EH (cell line): ENCODE data around the gene RGPD3.
A peak's percentile ranks its signal among the peaks of the same experiment; 100 is the strongest.
"Not testable (repeated sequence)": the region's sequence is repeated elsewhere in the genome, so short reads cannot be mapped to it uniquely, and the experiment has no call there.

ENCODE experiments used
- DNase-seq: peaks from one replicate; pipeline ENCODE4 v3.0.0-alpha.2; 2015; ENCODE audit warnings: low read depth

Gene RGPD3

DNA sequence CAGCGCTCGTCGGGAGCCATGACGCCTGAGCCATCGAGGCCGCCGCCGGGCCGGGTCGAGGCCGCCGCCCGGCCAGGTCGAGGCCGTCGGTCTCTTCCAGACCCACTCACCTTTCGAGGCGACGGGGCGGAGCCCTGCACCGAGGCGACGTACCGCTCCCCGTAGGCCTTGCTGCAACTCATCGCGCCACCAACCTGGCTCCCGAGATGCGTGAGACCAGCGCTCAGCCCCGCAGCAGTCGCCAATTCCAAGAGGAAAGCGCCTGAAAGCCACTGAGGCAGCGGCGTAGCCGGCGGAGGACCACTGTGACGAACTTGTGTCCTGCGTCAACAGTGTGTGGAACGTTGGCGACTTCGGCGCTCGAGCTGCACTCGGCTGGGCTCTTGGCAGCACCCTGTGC is at the start of gene RGPD3:
Gene RGPD3, minus strand, starts transcription at position 307 of the 400 bp plus-strand sequence. Its CDS starts 125 bp downstream, at position 182.
- DNase-seq, result not testable (repeated sequence)

DNA sequence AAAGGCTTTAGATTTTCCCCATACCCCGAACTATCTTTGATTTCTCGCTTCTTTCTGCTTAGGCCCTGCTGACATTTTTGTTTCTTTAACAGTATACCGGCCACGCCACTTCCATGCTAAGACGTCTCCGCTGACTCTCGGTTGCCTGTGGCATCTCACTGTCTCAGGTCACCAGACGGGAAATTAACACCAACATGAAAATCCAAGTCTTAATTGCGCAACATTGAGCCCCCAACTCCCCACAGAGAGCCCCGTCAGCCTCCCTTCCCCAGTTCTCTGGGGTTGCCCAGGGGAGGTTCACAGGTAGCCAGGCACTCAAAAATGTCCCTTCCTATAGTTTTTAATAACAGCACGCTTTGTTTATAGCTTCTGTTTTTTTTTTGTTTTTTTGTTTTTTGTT is 49.1 kb upstream of the RGPD3 start:
- DNase-seq, result no peak

DNA sequence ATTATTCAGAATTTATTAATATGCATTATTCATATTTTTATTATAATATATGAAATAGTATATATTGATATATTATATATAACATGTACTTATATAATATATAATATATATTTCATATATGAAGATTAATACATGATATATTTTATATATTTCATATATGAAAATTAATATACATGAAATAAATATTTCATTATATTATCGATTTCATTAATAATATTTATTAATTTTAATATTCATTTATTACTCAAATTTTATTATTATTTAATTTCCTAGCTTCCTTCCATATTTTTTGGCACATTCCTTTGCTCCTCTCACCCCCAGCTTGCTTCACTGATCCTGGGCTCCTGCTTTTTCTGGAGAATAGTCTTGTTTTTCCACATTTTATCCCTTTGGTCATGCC is 48.7 kb upstream of the RGPD3 start:
- no peak for DNase-seq

DNA sequence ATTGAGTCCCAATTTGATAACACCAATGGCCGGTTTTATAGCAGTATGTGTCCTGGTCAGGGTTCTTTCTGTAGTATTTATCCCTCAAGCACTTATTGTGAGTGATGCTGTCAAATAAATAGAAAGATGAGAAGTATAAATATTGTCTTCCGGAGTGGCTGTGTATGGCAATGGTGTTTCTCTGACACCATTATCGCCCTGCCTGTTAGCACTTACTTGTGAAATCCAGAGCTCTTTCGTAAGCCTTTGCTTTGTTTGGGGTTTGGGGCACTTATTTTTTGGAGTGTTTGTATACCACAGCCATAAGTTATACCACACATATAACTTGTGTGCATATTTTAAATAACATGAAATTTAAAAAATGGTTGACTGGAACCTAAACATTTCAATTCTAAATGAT is 48.2 kb upstream of the RGPD3 start:
- DNase-seq, result no peak

DNA sequence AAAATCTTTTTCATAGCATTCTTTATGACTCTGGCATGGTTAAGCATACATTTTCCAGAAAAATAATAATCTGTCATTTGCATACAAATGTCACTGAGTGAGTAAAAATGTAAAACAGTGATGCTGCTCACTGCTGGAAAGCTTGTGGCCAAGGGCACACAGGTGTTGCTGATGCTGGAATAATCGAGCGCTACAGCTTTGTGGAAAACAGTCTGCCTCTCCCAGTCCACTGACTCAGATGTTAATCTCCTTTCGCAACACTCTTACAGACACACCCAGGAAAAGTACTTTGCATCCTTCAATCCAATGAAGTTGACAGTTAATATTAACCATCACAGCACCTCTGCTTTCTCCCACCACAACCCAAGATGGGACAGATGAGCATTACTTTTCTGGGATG is 46.6 kb upstream of the RGPD3 start:
- DNase-seq, result not testable (repeated sequence)

DNA sequence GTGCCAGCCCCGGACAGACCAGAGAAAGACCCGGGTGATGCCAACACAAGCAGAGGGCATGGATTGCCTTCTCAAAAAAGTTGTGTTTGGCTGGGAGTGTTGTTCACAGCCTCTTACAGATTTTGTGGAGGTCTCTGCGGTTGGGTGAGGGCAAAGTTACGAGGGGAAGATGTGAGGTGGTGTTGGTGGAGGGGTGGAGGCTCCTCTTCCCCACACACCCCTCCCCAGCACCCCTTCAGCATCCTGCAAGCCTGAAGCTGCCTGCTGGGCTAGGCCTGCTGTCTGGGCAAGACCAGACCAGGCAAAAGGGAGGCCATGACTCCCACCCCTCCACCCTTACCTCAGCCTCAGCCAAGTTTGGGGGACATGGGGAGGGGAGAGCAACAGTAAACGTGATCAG is 45.2 kb upstream of the RGPD3 start:
- DNase-seq, result not testable (repeated sequence)

DNA sequence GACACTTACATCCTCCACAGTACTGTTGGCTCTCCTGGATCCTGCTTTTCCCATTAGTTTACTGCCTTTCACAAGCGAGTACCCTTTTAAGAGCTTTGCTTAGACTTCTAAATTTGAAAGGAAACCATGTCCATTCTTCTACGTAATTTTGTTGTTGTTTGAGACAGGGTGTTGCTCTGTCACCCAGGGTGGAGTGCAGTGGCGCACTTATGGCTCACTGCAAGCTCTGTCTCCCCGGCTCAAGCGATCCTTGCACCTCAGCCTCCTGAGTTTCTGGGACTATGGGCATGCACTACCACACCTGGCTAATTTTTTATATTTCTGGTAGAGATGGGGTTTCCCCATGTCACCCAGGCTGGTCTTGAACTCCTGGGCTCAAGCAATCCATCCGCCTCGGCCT is 43.7 kb upstream of the RGPD3 start:
- not testable (repeated sequence) for DNase-seq

DNA sequence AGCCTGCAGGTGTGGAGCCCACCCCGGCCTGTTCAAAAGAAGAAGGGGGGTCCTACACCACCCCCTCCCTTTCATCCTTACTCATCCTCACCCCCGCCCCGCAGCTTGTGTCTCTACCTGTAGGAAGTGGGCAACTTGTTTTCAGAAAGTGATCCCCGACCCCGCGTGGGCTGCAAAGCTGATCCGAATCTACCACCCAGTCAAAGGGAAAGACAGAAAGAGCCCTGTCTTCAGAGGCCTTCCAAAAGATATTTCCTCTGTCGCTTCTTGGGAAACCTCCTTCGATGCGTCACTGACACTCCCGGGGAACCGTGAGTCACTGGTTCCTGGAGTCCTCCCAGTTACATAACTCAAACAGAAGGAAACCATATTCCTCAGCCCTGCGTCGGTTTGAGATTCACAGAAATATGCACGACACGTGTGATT is 43.3 kb upstream of the RGPD3 start:
- DNase-seq, result peak; percentile 90

DNA sequence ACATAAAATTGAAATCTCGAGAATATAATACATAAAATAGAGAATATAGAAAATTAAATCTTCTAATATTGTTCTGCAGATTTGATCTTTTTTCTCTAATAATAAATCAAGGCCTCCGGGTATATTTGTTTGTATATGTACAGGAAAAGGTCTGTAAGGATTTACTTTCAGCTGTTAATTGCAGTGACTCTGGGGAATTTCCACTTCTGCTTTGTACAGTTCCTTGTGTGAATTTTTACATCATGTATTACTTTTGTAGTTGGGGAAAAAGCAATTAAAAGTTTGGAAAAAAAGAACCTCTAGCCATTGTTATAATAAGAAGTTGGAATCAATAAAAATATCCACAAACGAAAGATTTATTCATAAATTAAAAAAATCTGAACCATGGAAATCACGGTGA is 42.6 kb upstream of the RGPD3 start:
- not testable (repeated sequence) for DNase-seq

DNA sequence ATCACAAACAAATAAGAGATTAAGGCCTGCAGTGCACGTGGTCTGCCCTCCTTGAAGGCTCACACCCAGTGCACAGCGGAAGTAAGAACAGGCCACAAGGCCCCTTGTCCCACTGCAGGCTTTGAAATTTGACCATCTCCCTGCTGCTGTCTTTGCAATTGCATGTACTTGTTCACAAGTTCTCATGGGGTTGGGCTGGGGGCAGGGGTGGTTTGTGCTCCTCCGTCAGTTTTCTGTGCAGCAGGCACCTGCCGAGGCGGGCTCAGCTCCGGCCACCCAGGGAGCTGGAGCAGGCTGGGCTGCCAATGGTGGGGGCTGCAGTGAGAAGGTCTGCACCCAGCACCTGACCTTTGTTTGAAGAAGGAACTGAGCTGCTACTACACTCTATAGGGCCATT is 41.2 kb upstream of the RGPD3 start:
- not testable (repeated sequence) for DNase-seq

DNA sequence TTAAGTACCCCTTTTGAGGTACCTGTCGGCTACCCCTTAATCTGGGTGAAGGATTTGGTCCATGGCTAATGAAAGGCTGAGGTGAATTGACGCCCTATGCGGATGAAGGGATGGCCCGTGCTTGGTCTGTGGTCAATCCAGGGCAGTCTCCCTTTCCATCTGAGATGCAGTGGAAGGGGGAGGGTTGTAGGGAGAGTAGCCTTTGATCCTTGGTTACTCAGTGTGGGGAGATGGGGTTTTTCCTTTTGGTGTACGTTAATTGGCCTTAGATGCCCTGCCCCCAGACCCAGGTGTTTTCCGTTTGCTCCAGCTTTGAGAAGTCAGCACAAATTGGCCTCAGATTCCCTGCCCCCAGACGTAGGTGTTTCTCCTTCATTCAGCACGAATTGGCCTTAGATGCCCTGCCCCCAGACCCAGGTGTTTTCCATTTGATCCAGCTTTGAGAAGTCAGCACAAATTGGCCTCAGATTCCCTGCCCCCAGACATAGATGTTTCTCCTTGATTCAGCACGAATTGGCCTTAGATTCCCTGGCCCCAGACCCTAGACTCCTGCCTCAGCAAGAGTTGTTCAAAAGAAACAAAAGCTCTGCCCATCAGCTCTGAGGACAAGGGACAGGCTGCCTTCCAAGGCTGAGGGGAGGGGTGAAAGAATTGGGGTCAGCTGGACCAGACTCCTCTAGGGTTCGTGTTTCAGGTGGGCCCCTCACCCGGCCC is 40.6 kb upstream of the RGPD3 start:
- not testable (repeated sequence) for DNase-seq

DNA sequence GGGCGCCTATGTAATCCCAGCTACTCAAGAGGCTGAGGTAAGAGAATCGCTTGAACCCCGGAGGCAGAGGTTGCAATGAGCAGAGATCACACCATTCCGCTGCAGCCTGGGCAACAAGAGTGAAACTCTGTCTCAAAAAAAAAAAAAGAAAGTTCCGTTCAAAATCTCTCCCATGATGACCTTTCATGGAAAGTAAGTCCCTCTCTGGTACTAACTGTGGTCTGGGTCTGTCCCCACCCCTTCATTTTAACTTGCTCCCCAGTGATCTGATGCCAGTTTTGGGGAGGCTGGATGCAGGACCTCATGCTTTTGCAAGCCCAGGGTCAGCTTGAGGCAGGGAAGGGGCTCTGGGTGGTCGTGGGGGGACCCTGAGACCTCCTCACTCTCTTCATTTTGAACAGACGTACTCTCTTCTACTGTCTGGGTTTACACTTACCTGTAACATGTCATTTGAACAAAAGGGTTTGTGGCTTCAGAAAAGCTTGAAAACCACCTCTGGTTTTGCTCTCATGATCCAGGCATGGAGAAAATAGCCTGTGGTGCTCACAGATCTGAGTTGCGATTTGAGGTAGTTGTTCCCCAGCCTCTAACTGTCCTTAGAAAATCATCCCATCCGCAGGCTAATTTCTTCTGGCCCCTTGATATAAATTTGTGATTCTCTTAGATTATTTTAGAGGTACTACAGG is 37.9 kb upstream of the RGPD3 start:
- not testable (repeated sequence) for DNase-seq

DNA sequence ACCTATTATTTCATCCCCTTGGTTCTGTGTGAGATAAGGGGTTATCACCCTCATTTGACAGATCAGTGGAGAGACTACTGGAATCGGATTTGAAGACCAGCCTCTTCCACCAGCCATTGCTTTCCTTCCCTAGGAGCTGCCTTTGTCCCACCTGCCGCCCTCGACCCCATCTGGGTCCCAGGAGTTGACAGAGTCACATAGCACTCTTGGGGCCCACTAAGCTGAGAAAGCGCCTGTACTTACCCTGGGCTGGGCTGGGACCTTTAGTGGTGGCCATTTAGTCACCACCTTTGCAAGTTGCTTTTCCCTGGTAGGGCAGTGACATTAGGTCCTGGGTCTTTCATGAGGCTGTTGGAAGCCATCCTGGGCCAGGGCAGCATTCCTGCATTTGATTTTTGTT is 36.6 kb upstream of the RGPD3 start:
- DNase-seq, result not testable (repeated sequence)

DNA sequence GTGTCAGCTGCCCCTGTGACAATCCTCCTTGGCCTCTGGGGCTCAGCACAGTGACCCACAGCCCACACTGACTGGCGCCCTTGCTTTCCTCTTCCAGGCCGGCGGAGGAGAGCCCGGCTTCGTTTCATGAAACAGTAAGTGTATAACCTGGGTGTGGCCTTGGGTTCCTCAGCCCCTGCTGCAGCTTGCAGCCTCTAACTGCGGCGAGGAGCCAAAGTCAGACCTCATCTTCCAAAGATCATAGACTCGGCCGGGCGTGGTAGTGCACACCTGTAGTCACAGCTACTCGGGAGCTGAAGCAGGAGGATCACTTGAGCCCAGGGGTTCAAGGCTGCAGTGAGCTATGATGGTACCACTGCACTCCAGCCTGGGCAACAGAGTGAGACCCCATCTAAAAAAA is 36.0 kb upstream of the RGPD3 start:
- not testable (repeated sequence) for DNase-seq

DNA sequence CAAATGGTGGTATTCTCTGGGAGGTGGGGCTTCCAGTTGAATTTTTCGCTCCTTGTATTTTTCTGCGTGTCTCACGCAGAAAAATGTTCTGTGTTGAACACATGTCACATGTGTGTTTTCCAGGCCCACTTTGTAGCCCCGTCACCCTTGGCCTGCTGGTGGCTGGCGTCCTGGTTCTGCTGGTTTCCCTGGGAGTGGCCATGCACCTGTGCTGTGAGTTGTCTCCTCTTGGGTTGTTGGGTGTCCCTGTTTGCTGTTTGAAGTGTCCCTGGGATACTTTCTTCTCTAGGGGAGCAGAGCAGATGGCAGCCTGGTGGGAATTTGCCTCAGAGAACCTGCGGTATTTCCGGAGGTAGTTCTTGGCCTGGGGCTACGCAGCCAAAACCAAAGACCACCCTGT is 34.1 kb upstream of the RGPD3 start:
- not testable (repeated sequence) for DNase-seq

DNA sequence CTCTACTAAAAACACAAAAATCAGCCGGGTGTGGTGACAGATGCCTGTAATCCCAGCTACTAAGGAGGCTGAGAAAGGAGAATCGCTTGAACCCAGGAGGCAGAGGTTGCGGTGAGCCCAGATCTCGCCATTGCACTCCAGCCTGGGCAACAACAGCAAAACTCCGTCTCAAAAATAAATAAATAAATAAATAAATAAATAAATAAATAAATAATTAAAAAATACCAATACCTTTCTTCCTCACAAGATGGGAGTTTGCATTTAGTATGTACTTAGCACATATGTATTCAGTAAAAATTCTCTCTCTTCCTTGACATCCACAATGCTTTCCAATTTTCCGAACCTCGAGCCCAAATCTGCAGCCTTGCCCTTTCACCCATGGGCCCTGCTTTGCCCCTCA is 32.1 kb upstream of the RGPD3 start:
- DNase-seq, result not testable (repeated sequence)

DNA sequence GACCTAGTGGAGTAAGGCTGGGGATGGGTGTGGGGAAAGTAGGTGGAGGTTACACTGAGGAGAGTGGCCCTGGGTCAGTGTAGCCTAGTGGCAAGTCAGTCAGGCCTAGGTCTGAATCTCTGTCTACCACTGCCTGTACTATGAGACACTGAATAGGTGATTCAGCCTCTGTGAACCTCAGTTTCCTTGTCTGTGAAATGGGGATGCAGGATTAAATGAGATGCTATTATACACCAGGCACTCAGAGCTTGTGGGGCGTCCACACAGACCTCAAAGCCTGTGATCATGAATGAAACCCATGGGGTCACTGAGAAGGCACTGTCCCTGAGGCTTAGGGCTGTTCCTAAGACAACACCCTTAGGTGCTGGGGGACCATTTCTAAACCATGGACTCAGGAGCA is 30.3 kb upstream of the RGPD3 start:
- not testable (repeated sequence) for DNase-seq

DNA sequence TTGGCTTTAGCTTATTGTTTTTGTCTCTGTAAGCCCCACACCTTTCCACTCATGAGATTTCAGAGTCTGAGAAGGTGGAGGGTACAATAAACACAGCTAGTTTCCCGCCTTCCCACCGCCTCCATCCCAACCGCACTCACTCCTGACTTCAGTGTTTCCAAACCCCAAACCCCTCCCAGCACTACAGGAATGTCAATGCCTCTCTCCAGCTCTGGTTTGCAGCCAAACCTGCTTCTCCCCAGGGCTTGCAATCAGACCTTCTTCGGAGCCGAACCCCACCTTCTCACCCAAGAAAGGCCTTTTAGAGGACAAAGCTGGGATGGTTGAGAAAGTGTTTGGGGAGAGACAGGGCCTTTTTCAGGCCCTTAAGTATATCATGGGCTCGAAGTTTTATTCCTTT is 24.7 kb upstream of the RGPD3 start:
- peak; percentile 1 for DNase-seq

DNA sequence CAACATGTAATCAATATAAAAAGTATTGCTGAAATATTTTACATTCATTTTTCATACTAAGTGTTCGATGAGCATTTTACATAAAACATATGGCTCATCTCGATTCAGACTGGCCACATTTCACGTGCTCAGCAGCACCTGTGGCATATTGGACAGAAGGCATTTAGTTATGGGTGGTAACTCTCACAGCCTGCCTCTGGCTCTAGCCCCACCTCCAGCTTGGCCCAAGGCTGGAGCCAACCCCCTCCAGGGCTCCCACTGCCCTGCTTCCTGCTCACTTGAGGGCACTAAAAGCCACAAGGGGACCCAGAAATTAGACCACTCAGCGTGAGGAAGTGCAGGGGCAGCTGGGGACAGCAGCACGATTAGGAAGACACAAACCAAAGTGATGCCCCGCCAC is 24.2 kb upstream of the RGPD3 start:
- not testable (repeated sequence) for DNase-seq

DNA sequence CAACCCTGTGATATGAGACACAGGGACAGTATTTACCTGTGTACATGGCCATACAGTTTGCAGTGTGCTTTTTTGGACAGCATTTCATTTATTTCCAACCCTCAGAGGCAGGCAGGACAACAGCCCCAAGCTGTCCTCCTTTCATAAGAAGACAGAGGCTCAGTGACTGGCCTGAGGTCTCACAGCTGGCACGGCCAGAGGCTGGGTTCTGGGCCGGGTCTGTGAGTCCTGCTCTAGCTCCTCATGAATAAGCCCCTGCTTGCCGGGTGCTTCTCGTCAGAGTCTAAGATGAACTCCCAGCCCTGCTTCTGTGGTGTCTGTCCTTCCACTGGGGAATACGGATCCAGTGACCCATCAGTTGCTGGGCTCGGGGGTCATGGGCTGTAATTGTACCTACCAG is 21.5 kb upstream of the RGPD3 start:
- DNase-seq, result not testable (repeated sequence)

DNA sequence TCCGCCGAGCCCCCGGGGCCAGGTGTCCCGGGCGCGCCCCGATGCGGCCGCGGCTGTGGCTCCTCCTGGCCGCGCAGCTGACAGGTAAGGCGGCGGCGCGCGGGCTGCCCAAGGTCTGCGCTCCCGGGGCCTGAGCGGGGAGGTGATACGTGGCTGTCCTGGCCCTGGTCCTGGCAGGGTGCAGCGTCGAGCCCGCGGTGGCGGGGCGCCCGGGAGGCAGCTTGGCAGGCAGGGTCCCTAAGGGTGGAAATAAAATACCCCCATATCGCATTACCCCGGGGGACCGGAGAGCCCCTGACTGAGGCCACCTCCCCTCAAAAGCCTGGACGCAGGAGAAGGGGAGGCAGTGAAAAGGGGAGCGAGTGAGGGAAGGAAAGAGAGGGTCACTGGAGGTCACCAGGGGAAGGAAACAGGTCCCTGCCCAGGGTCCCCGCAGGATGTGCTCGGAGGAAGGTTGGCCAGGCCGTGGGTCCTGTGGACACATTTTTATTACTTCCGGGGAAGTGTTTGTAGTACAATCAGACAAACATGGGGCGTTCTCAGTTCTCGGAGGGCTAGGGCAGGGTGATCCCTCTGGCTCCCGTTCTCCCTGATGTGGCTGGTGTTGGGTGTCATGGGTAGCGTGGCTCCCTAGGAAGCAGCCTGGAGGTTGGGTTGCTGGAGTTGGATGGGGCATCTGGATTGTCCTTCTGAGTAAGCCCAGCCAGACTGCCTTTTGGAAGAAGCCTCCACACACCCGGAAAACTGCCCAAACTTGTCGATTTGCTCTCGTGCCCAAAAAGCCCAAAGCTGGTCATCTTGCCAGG is 19.4 kb upstream of the RGPD3 start:
- not testable (repeated sequence) for DNase-seq

DNA sequence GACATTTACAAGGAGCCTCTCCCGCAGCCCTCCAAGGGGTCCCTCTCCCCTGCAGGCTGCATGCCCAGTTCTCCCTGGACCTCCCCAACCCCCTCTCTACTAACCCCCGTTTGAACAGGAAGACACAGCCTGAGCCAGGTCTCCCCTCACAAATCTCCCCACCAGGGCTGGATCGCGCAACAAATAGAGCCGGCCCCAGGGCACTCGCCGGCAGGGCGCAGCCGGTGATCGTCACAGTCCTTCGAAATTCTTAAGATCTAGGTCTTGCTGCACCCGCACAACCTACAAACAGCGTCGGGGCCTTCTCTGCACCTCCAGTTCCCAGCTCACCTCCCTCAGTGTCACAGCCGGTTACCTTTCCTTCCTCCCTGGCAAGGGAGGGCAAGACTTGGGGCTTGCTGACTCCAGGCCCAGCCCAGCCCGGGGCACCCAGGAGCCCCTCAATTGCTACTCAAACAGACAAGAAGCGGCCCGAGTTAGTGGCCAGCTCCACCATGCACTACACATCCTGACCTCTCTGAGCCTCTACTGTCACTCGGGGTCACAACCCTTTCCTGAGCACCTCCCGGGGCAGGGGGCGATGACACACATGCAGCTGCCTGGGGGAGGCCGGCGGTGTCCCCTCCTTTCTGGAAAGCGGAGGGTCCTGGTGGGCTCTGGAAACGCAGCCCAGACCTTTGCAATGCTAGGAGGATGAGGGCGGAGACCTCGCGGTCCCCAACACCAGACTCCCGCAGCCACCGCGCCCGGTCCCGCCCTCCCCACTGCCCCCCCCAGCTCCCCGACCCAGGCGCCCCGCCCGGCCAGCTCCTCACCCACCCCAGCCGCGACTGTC is 18.6 kb upstream of the RGPD3 start, which contains the start of gene CD8B2:
Gene CD8B2, plus strand, starts transcription at position 814 of the 835 bp plus-strand sequence. CDS start 63 bp downstream, outside the sequence.
- not testable (repeated sequence) for DNase-seq
